Esophagus muscularis mucosa (tissue), 4 donors: ENCODE data around the gene PTGER3.

Experiments used
- CTCF ChIP-seq, 3 experiments: fragments of 200-600 bp in 2 of 3; fragments of 450-650 bp in 1 of 3; sonication (generic) in 2 of 3; IDR thresholded peaks; one replicate each; pipeline ENCODE4 v1.5.1; 2017 to 2019; ENCODE audit warnings: antibody characterized with exemption in 3 of 3, mild to moderate bottlenecking in 2 of 3, moderate library complexity in 1 of 3
- EP300 ChIP-seq: sonication (generic); formaldehyde crosslinking; IDR thresholded peaks from one replicate; pipeline ENCODE4 v1.6.1; 2017; ENCODE audit warnings: antibody characterized with exemption
- POLR2A ChIP-seq: fragments of 450-650 bp; IDR thresholded peaks from one replicate; pipeline ENCODE4 v1.6.1; 2017; ENCODE audit warnings: antibody characterized with exemption, moderate library complexity, mild to moderate bottlenecking, low read depth
- POLR2AphosphoS5 ChIP-seq, 2 donors: sonication (generic); formaldehyde crosslinking; IDR thresholded peaks; one replicate each; pipeline ENCODE4 v1.6.1; 2017; ENCODE audit warnings: antibody characterized with exemption in 2 of 2

DNA sequence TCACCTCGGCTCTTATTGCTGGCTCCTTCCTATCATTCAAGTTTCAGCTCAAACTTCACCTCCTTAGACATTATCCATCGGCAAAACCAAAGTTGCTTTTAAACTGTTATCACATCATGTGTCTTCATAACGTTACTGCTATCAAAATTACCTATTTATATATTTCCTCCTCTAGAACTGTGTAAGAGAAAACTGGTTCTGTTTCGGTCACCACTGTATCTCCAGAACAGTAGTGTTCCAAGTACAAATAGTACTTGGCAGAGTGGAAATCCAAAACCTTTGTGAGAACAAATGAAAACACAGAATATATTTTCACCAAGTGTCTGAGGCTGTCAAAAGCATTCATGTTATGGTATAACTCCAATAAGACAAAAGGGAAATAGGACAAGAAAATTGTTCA lies 24.1 kb upstream of the PTGER3 start:
- no peak for TF ChIP-seq CTCF (IDR thresholded peaks at IDR 0.05)
- TF ChIP-seq POLR2AphosphoS5 (IDR thresholded peaks at IDR 0.05) = no peak
- no peak for TF ChIP-seq EP300
- no peak for TF ChIP-seq POLR2A
